Stomach smooth muscle (tissue), 2 donors: ENCODE data around the gene GNPDA1.
"Not testable (repeated sequence)": the region's sequence is repeated elsewhere in the genome, so short reads cannot be mapped to it uniquely, and the experiment has no call there.

Experiments used
- H3K27ac ChIP-seq: one replicate; pipeline ENCODE4 v1.7.0; 2013; ENCODE audit warnings: mild to moderate bottlenecking, low read length, inconsistent platforms
- H3K27me3 ChIP-seq, 2 donors: one replicate each; pipeline ENCODE4 v1.7.0; 2013; ENCODE audit warnings: low read length in 2 of 2; ENCODE audit not compliant: insufficient read depth in 2 of 2, control insufficient read depth in 1 of 2
- H3K36me3 ChIP-seq, 2 donors: one replicate each; pipeline ENCODE4 v1.7.0; 2013; ENCODE audit warnings: low read length in 2 of 2; ENCODE audit not compliant: control insufficient read depth in 2 of 2, insufficient read depth in 2 of 2
- H3K4me1 ChIP-seq: one replicate; pipeline ENCODE4 v1.7.0; 2013; ENCODE audit warnings: low read length; ENCODE audit not compliant: control insufficient read depth, insufficient read depth
- H3K4me3 ChIP-seq, 2 donors: one replicate each; pipeline ENCODE4 v1.7.0; 2013; ENCODE audit warnings: low read length in 2 of 2
- H3K9ac ChIP-seq, 2 donors: one replicate each; pipeline ENCODE4 v1.7.0; 2013; ENCODE audit warnings: low read length in 2 of 2, mild to moderate bottlenecking in 1 of 2
- H3K9me3 ChIP-seq, 2 donors: one replicate each; pipeline ENCODE4 v1.7.0; 2013; ENCODE audit warnings: low read length in 2 of 2; ENCODE audit not compliant: control insufficient read depth in 2 of 2
- donor health status: healthy.
- donor health status: Pancreatic carcinoma.

Gene GNPDA1

DNA sequence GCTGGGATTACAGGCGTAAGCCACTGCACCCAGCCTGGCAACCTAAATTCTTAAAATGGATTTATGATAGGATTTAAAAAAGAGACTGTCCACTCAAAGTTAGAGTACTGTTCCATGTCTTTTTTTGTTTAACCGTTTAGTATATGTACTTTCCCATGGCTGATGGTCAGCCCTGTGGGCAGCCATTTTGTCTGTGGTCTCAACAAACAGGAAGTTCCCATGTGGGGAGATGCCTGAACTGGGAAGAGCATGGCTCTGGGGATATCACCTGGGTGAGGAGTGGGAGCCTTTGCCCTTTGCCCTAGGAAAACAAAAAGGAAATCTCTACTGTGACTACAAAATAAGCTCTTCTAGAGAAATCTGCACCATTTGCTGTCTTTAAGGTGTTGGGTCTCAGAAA, 27.5 kb upstream of the GNPDA1 start:
- no peak overlapping the region for H3K9ac ChIP-seq
- no peaks in the 10 kb centered on the region for H3K27me3 ChIP-seq
- no peaks in the 10 kb centered on the region for H3K4me1 ChIP-seq
- H3K36me3 ChIP-seq = no peaks in the 10 kb centered on the region
- no peaks in the 10 kb centered on the region for H3K9me3 ChIP-seq
- no peak overlapping the region for H3K4me3 ChIP-seq
- H3K27ac ChIP-seq = no peak overlapping the region

- no peak overlapping the region for H3K27ac ChIP-seq
- no peak overlapping the region for H3K9ac ChIP-seq
- H3K36me3 ChIP-seq = no peaks in the 10 kb centered on the region
- no peaks in the 10 kb centered on the region for H3K4me1 ChIP-seq
- no peaks in the 10 kb centered on the region for H3K27me3 ChIP-seq
- no peaks in the 10 kb centered on the region for H3K9me3 ChIP-seq
- H3K4me3 ChIP-seq = no peak overlapping the region
Measured at GRCh38 chr5:142038735-142039134, 25.9 kb upstream of the GNPDA1 start.

DNA sequence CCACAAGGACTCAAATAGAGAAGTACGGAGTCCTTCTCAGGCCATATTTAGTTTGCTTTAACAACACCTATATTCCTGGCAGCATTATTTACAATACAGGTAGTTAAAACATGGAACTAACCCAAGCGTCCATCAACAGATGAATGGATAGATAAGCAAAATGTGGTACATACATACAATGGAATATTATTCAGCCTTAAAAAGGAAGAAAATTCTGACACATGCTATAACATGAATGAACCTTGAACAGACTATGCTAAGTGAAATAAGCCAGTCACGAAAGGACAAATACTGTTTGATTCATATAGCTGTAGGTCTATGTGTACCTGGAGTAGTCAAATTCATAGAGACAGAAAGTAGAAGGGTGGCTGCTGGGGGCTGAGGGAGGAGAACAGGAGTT, 24.8 kb upstream of the GNPDA1 start:
- not testable (repeated sequence) for H3K36me3 ChIP-seq, H3K27ac ChIP-seq, H3K27me3 ChIP-seq, H3K9me3 ChIP-seq, H3K4me1 ChIP-seq, H3K9ac ChIP-seq, H3K4me3 ChIP-seq

- Histone ChIP-seq H3K27ac (no peak overlapping the region), H3K4me1 (no peaks in the 10 kb centered on the region), H3K9ac (no peak overlapping the region), H3K9me3 (no peaks in the 10 kb centered on the region), H3K27me3 (no peaks in the 10 kb centered on the region), H3K4me3 (no peak overlapping the region), H3K36me3 (no peaks in the 10 kb centered on the region)
Measured at GRCh38 chr5:142036918-142037317, 24.1 kb upstream of the GNPDA1 start.

- H3K9ac ChIP-seq = no peak overlapping the region
- no peaks in the 10 kb centered on the region for H3K36me3 ChIP-seq
- H3K4me1 ChIP-seq = no peaks in the 10 kb centered on the region
- no peak overlapping the region for H3K27ac ChIP-seq
- no peaks in the 10 kb centered on the region for H3K9me3 ChIP-seq
- H3K27me3 ChIP-seq = no peaks in the 10 kb centered on the region
- H3K4me3 ChIP-seq = no peak overlapping the region
Measured at GRCh38 chr5:142034994-142035393, 22.2 kb upstream of the GNPDA1 start.

DNA sequence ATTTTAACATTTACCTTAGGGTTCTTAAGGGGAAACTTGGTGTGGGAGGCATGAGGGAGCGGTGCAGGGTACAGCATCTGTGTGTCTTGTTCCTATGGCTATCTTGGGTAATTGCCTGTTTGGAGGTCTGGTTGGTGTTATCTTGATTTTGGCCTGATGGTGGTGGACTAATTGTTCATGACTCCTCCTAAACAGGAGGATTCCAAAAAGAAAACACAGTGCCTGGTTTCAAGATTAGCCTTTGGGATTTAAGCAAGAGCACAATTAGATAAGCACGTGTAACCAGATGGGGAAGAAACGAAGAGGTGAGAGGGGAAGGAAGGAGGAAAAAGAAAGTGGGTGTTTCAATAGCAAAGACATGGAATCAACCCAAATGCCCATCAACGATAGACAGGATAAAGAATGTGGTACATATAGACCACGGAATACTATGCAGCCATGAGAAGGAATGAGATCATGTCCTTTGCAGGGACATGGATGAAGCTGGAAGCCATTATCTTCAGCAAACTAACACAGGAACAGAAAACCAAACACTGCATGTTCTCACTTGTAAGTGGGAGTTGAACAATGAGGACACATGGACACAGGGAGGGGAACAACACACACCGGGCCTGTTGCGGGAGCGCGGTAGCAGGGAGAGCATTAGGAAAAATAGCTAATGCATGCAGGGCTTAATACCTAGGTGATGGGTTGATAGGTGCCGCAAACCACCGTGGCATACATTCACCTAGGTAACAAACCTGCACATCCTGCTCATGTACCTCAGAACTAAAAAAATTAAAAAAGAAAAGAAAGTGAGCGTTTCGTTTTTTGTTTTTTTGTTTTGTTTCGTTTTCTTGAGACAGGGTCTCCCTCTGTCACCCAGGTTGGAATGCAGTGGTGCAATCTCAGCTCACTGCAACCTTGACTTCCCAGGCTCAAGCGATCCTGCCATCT, 21.1 kb upstream of the GNPDA1 start:
- H3K4me1 ChIP-seq, H3K9me3 ChIP-seq: not testable (repeated sequence)

DNA sequence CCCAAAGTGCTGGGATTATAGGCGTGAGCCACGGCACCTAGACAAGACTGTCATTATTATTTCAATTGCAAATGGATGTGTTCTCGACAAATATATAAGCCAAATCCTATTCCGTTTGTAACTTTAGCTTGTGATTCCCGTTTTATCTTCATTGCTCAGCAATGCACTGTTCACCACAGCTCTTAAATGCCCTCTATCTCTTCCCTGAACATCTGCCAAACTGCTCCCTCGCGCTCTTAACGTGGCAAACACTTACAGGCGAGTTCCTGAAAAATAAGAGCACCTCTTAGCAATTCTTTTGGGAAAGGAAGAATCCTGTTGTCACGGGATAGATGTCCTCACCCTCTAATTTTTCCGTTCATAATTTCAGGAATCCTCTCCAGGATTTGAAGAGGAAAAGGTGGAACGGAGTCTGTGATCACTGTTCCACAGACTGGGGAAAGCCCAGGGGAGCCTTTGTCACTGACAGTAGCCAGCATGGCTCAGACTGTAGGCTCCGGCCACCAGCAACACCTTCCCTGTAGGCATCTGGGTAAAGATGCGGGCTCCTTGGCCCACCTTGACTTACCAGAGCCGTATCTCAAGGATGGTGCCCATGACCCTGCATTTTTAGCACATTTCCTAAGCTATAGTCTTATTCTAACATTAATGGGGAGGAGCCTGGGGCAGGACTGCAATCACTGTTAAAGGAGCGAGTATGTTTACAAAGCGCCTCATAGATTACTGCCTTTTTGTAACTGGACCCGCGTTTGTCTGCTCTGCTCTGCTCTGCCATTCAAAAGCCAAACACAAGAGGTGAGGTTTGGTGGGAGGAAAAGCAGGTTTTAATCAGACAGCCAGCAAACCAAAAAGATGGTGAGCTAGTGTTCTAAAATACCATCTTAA, 20.2 kb upstream of the GNPDA1 start:
- H3K9me3 ChIP-seq = no peaks in the 10 kb centered on the region
- no peaks in the 10 kb centered on the region for H3K4me1 ChIP-seq
- H3K9ac ChIP-seq = no peak overlapping the region
- no peaks in the 10 kb centered on the region for H3K27me3 ChIP-seq
- no peaks in the 10 kb centered on the region for H3K36me3 ChIP-seq
- no peak overlapping the region for H3K27ac ChIP-seq
- no peak overlapping the region for H3K4me3 ChIP-seq

More for the DNA sequence above, 21.1 kb upstream of the GNPDA1 start:
- H3K9ac ChIP-seq, H3K27me3 ChIP-seq, H3K36me3 ChIP-seq, H3K4me3 ChIP-seq, H3K27ac ChIP-seq: not testable (repeated sequence)

DNA sequence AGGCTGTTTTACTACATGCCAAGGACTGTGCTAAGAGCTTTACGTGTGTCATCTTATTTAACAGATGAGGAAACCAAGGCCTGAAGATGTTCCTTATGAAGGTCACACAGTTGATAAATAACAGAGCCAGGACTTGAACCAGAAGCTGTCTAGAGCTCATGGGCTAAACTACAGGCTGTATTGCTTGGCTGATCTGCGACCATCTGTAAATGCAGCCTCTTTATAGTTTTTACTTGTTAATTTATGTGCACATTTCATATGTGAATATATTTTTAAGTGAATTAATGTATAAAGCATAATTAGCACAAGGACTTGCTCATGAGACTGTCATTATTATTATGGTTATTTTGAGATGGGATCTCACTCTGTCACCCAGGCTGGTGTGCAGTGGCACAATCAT, 19.3 kb upstream of the GNPDA1 start:
- Histone ChIP-seq H3K4me1 (no peaks in the 10 kb centered on the region), H3K27ac (no peak overlapping the region), H3K36me3 (no peaks in the 10 kb centered on the region), H3K9me3 (no peaks in the 10 kb centered on the region), H3K27me3 (no peaks in the 10 kb centered on the region), H3K9ac (no peak overlapping the region), H3K4me3 (no peak overlapping the region)

- H3K4me3 ChIP-seq = peak overlapping the region; percentile 66 to 82
- peaks cover 7% of the 10 kb centered on the region for H3K4me1 ChIP-seq
Measured at GRCh38 chr5:142025637-142026036, 12.8 kb upstream of the GNPDA1 start.

GRCh38 chr5:142024771-142025304, 12.0 kb upstream of the GNPDA1 start:
- peak overlapping the region; percentile 66 to 82 for H3K4me3 ChIP-seq
- no peaks in the 10 kb centered on the region for H3K36me3 ChIP-seq
- H3K27ac ChIP-seq = peak overlapping the region; percentile 89
- no peaks in the 10 kb centered on the region for H3K27me3 ChIP-seq
- peaks cover 7% of the 10 kb centered on the region for H3K4me1 ChIP-seq
- no peaks in the 10 kb centered on the region for H3K9me3 ChIP-seq
- H3K9ac ChIP-seq = peak overlapping the region; percentile 51 to 84

More at GRCh38 chr5:142025637-142026036, 12.8 kb upstream of the GNPDA1 start:
- Histone ChIP-seq H3K9ac (peak overlapping the region; percentile 51 to 64), H3K27ac (no peak overlapping the region), H3K36me3 (no peaks in the 10 kb centered on the region), H3K9me3 (no peaks in the 10 kb centered on the region), H3K27me3 (no peaks in the 10 kb centered on the region)
